Calu3 (cell line): Measurements from ENCODE around the gene CSTF1. TPM values are rescaled to one million over a fixed set of nuclear protein-coding genes. Genes with fewer than 3 reads are reported as not detected.

Source experiments
- BruUV-seq: library from RNA; stranded (reverse); fragments of 400-500 nt; replicated peaks from 2 replicates; lab custom pipeline; 2021; lab: Mats Ljungman, UMichigan
- CTCF ChIA-PET: fragments of 300-600 bp; sonication (Branson Sonifier 250); formaldehyde crosslinking; loops from one replicate; lab custom pipeline; 2022; ENCODE audit warnings: antibody characterized with exemption; lab: Charles Lee
- DNase-seq: peaks from one replicate; pipeline ENCODE4 v3.0.0; 2022
- H3K27ac Mint-ChIP-seq: one replicate; pipeline ENCODE4 v1.8.0; 2022; ENCODE audit warnings: mixed read lengths; ENCODE audit not compliant: unreplicated experiment
- H3K27me3 Mint-ChIP-seq: one replicate; pipeline ENCODE4 v1.8.0; 2022; ENCODE audit warnings: mixed read lengths; ENCODE audit not compliant: unreplicated experiment
- H3K36me3 Mint-ChIP-seq: one replicate; pipeline ENCODE4 v1.8.0; 2022; ENCODE audit warnings: mild to moderate bottlenecking, moderate library complexity, mixed read lengths; ENCODE audit not compliant: insufficient read depth, unreplicated experiment
- H3K4me1 Mint-ChIP-seq: one replicate; pipeline ENCODE4 v1.8.0; 2022; ENCODE audit warnings: mild to moderate bottlenecking, low read depth, mixed read lengths; ENCODE audit not compliant: unreplicated experiment
- H3K4me3 Mint-ChIP-seq: one replicate; pipeline ENCODE4 v1.8.0; 2022; ENCODE audit warnings: mild to moderate bottlenecking, low read depth, moderate library complexity, mixed read lengths; ENCODE audit not compliant: unreplicated experiment
- H3K9me3 Mint-ChIP-seq: one replicate; pipeline ENCODE4 v1.8.0; 2022; ENCODE audit warnings: low read depth, mixed read lengths; ENCODE audit not compliant: unreplicated experiment
- intact Hi-C: fragments of 100-400 bp; cut with micrococcal nuclease; formaldehyde crosslinking; loops from one replicate; pipeline ENCODE4 v1.10.0; 2022; ENCODE audit not compliant: unreplicated experiment
- total RNA-seq: library from RNA; stranded (reverse); gene quantifications from 2 replicates; pipeline ENCODE4 v1.2.3, GENCODE V29; 2022
- TF ChIP-seq, protein P1 (sequence below): fragments of 200-600 bp; IDR thresholded peaks from one replicate; pipeline ENCODE4 v1.8.0; 2022; ENCODE audit warnings: antibody characterized with exemption; ENCODE audit not compliant: unreplicated experiment

The CSTF1 gene
- total RNA-seq, 1 experiment from 2014 or later, result 44.3 TPM

DNA sequence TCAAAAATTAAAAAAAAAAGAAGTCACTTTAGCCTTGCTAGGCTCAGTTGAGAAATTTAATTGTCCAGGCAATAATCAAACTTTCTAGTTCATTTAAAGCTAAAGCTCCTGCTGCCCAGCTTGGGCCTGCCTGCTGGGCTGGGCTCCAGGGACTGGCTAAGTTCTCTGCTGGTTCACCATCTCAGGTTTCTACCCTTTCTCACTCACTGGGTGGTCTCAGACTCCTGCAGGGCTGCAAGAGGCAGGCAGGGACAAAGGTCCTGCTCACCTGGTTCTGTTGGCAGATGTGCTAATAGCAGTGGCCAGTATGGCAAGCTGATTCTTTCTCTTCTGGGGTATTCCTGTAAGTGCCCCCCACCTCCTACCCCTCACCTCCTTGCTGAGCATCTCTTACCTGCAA is 54.8 kb downstream of the CSTF1 start:
- CTCF ChIA-PET, result no interaction called here
- Mint-ChIP-seq H3K27ac (no peak overlapping the region), H3K36me3 (no peaks in the 10 kb centered on the region), H3K4me1 (no peaks in the 10 kb centered on the region), H3K4me3 (no peak overlapping the region), H3K27me3 (peaks cover 25% of the 10 kb centered on the region), H3K9me3 (no peaks in the 10 kb centered on the region)
- TF ChIP-seq, protein P1, sequence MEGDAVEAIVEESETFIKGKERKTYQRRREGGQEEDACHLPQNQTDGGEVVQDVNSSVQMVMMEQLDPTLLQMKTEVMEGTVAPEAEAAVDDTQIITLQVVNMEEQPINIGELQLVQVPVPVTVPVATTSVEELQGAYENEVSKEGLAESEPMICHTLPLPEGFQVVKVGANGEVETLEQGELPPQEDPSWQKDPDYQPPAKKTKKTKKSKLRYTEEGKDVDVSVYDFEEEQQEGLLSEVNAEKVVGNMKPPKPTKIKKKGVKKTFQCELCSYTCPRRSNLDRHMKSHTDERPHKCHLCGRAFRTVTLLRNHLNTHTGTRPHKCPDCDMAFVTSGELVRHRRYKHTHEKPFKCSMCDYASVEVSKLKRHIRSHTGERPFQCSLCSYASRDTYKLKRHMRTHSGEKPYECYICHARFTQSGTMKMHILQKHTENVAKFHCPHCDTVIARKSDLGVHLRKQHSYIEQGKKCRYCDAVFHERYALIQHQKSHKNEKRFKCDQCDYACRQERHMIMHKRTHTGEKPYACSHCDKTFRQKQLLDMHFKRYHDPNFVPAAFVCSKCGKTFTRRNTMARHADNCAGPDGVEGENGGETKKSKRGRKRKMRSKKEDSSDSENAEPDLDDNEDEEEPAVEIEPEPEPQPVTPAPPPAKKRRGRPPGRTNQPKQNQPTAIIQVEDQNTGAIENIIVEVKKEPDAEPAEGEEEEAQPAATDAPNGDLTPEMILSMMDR, result no peak
- no TSS peak for BruUV-seq
- no peak for DNase-seq
- intact Hi-C loops, result no loop called here

DNA sequence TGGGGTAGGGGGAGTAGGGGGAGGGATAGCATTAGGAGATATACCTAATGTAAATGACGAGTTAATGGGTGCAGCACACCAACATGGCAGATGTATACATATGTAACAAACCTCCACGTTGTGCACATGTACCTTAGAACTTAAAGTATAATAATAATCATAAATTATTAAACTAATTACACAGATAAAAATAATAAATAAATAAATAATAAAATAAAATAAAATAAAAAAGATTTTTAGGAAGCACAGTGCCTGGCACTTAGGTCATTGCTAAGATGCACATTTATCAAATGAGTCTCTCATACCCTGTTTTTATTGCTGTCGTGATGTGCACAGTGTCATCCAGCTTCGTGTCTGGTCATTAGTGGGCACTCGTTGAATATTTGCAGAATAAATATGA is 57.0 kb downstream of the CSTF1 start:
- CTCF ChIA-PET, result no interaction called here
- Mint-ChIP-seq H3K4me3 (no peak overlapping the region), H3K36me3 (no peaks in the 10 kb centered on the region), H3K9me3 (no peaks in the 10 kb centered on the region), H3K27ac (no peak overlapping the region), H3K27me3 (peaks cover 5% of the 10 kb centered on the region), H3K4me1 (no peaks in the 10 kb centered on the region)
- intact Hi-C loops, result no loop called here
- DNase-seq, result no peak
- BruUV-seq, result no TSS peak
- TF ChIP-seq, protein P1, result no peak

DNA sequence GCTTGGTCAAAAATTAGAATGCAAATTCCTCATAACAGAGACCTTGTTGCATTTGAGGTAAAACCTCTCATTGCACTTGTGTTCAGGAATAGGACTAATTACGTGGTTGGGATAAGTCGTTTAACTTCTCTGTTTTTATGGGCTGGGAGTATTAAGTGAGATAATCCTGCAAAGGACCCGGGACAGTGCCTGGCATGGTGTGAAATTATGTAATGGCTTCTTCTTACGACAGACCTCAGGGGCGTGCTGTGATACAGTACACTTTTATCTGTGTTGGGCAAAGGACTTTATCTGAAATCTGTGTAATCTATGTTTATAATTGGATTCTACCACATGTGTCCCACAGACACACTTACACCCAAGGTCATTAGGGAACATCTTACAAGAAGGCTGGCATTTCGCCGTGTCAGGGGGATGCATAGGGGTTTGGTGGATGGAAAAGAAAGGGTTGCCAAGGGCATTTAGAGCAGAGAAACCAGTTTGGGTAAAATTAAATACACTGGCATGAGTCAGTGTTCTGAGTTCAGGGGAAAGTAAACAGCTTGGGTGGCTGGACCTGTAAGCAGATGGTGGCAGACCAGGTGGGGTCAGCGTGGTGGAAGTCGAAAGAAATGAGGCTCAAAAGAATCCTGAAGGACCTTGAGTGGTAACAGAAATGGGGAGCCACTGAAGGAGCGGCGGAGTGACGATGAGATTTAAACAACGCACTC is 58.8 kb downstream of the CSTF1 start:
- Mint-ChIP-seq H3K9me3 (no peaks in the 10 kb centered on the region), H3K27me3 (no peaks in the 10 kb centered on the region), H3K36me3 (no peaks in the 10 kb centered on the region), H3K27ac (no peak overlapping the region), H3K4me3 (no peak overlapping the region), H3K4me1 (no peaks in the 10 kb centered on the region)
- intact Hi-C loops, result no loop called here
- no TSS peak for BruUV-seq
- CTCF ChIA-PET, result no interaction called here
- TF ChIP-seq, protein P1, result no peak
- DNase-seq, result no peak

DNA sequence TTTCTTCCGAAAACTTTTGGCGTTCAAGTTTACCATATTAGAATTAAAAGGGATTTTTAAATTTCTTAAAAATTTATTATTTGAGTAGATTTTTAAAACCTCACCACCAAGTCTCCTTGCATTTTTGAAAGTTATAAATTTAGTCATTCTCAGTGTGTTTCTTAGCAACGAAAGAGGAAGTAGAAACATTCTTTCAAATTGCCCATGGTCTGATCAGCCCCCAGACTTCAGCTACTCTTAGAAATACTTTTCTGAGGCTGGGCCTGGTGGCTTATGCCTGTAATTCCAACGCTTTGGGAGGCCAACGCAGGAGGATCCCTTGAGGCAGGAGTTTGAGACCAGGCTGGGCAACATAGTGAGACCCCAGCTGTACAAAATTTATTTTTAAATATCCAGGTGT is 60.9 kb downstream of the CSTF1 start:
- no peaks in the 10 kb centered on the region for H3K4me1 Mint-ChIP-seq
- no peak for DNase-seq
- no peaks in the 10 kb centered on the region for H3K9me3 Mint-ChIP-seq
- no peaks in the 10 kb centered on the region for H3K36me3 Mint-ChIP-seq
- intact Hi-C loops, result no loop called here
- no peak overlapping the region for H3K4me3 Mint-ChIP-seq
- CTCF ChIA-PET, result no interaction called here
- no peak overlapping the region for H3K27ac Mint-ChIP-seq
- peaks cover 3% of the 10 kb centered on the region for H3K27me3 Mint-ChIP-seq
- no TSS peak for BruUV-seq
- TF ChIP-seq, protein P1, result no peak
